HUES64 (cell line): ENCODE results near the gene AK9.

Source experiments
- H3K27ac ChIP-seq: 2 replicates; pipeline ENCODE4 v1.7.0; 2013; ENCODE audit warnings: low read depth, low read length, inconsistent platforms
- H3K27me3 ChIP-seq: 2 replicates; pipeline ENCODE4 v1.6.1; 2013; ENCODE audit warnings: mild to moderate bottlenecking, low read length; ENCODE audit not compliant: insufficient read depth
- H3K36me3 ChIP-seq: 2 replicates; pipeline ENCODE4 v1.6.1; 2013; ENCODE audit warnings: mild to moderate bottlenecking, low read length; ENCODE audit not compliant: insufficient read depth
- H3K4me1 ChIP-seq: 2 replicates; pipeline ENCODE4 v1.6.1; 2013; ENCODE audit warnings: mild to moderate bottlenecking, low read length, moderate library complexity; ENCODE audit not compliant: insufficient read depth
- H3K4me3 ChIP-seq: 2 replicates; pipeline ENCODE4 v1.5.1; 2013; ENCODE audit warnings: mild to moderate bottlenecking, low read length, moderate library complexity
- H3K9ac ChIP-seq: 2 replicates; pipeline ENCODE4 v1.6.1; 2013; ENCODE audit warnings: mild to moderate bottlenecking, low read depth, low read length
- H3K9me3 ChIP-seq: 2 replicates; pipeline ENCODE4 v1.6.1; 2013; ENCODE audit warnings: low read depth, low read length; ENCODE audit not compliant: insufficient read depth
- WGBS: fragments of 150-250, 120-280 bp; methylation state at CpG from one replicate; pipeline ENCODE4 v1.1.7; 2013; ENCODE audit warnings: missing lambda C conversion rate; 5-methylcytosine and 5-hydroxymethylcytosine counted together

The AK9 gene

DNA sequence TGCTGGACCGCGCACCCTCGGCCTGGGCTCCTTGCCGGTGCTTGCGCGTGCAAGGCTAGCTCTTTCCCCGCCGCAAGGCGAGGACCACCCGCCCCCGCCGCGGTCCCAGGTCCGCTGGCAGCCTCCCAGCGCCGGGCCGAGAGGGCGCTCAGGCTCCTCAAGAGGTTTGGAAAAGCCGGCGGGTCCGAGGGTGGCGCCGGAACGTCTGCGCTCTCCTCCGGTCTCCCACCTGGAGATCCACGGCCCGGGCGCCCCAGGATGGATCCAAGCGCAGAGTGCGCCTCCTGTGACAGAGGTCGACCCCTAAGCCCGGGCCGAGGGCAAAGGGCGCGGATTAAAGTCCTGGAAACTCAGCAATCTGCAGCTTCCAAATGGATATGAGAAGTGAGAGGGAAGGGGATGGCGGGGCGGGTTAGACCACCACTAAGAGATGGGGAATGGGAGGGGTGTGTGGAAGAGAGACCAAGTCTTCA is 234.9 kb downstream of the AK9 start:
- no peaks in the 10 kb centered on the region for H3K9me3 ChIP-seq
- peaks cover 24% of the 10 kb centered on the region for H3K4me1 ChIP-seq
- 2% methylated on average over 38 of the region's 38 CpGs for WGBS
- peak overlapping the region; percentile 86 for H3K4me3 ChIP-seq
- peak overlapping the region; percentile 58 for H3K9ac ChIP-seq
- H3K27ac ChIP-seq = peak overlapping the region; percentile 43; the same call in 1 of the 2 replicates
- H3K27me3 ChIP-seq = no peaks in the 10 kb centered on the region
- H3K36me3 ChIP-seq = peaks cover 25% of the 10 kb centered on the region

DNA sequence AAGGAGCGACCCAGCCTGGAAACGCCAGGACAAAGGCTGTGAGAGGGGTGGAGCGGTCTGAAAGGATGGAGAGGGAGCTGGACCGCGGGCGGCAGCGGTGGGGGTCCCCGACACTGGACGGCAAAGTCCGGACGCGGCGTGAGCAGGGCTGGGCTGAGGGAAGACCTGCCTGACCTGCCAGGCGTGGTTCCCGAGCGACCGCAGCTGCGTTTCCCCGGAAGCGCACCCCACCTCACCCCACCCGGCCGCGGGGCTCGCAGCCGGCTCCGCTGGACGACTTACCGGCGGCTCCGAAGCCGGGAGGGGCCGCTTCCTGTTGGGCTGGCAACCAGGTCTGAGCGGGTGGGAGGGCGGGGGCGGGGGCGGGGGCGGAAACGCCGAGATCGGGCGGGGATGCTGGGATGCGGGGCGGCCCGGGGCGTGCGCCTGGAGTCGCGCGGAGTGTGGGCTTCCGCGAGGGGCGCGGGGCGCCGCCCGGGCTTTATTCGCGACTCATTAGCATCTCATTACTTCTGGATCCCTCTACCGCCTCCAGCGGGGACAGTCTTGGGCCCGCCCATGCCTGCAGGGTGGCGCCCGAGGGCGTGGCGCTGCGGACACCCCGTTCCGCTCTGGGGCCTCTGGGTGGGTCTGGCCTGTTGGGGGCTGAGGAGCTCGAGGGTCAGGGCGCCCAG is 235.4 kb downstream of the AK9 start, which contains the start of gene MICAL1:
TSS of gene MICAL1 (minus strand) at position 336 of the 674 bp plus-strand sequence. CDS start 1,576 bp downstream, outside the sequence.
- peaks cover 24% of the 10 kb centered on the region for H3K4me1 ChIP-seq

DNA sequence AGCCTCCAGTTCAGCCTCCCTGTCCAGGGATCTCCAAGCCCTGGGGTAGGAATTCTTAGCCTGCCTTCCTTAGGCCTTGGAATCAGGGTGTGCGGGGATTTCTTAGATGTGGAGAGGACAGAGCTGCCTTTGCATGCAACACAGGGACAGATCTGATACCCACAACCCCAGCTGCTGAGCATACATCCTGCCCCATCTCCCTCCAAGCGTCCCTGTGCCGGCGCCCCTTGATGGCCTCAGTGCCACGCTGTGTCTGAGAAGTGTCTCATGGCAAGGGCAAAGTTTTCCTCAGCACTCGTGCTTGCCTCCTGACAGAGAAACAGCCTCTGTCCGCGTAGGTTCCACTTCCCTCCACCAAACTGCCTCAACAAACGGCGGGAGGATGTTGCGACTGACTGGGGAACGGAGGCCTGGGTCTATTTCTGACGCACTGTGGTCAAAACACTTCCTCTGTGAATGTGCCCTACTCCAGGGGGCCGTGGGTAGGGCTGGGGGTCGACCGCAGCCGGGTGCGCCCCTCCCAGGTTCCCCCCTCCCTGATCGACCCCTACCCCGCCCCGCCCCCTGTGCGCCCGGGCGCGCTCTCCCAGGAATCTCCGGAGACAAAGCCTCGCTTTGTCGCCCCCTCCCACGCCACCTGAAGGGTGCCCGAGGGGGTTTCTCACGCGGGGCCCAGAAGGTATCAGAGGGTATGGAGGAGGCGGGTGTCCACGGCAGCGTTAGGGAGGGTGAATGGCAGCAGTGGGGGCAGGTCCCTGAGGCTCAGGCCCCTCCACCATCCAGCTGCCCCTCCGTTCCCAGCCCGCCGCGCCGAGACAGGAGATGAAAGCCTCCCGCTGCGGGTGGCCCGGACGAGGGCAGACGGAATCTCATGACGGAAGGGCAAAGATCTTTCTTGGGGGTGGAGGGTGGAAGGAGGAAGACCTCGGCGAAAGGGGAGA is 236.2 kb downstream of the AK9 start:
- H3K4me1 ChIP-seq = peaks cover 24% of the 10 kb centered on the region
- peak overlapping the region; percentile 86 for H3K4me3 ChIP-seq
- no peaks in the 10 kb centered on the region for H3K27me3 ChIP-seq
- no peaks in the 10 kb centered on the region for H3K9me3 ChIP-seq
- H3K27ac ChIP-seq = peak overlapping the region; percentile 57; the same call in 1 of the 2 replicates
- peak overlapping the region; percentile 69 for H3K9ac ChIP-seq
- H3K36me3 ChIP-seq = peaks cover 32% of the 10 kb centered on the region
- 4% methylated on average over 48 of the region's 48 CpGs for WGBS

More for the DNA sequence above, 235.4 kb downstream of the AK9 start, which contains the start of gene MICAL1:
- H3K9me3 ChIP-seq = no peaks in the 10 kb centered on the region
- H3K9ac ChIP-seq = peak within 1 kb of the TSS; percentile 69
- H3K4me3 ChIP-seq = peak within 1 kb of the TSS; percentile 86
- peak within 1 kb of the TSS; percentile 57; the same call in 1 of the 2 replicates for H3K27ac ChIP-seq
- peaks cover 27% of the 10 kb centered on the region for H3K36me3 ChIP-seq
- under 1% methylated on average over 59 of the region's 70 CpGs for WGBS
- no peaks in the 10 kb centered on the region for H3K27me3 ChIP-seq

DNA sequence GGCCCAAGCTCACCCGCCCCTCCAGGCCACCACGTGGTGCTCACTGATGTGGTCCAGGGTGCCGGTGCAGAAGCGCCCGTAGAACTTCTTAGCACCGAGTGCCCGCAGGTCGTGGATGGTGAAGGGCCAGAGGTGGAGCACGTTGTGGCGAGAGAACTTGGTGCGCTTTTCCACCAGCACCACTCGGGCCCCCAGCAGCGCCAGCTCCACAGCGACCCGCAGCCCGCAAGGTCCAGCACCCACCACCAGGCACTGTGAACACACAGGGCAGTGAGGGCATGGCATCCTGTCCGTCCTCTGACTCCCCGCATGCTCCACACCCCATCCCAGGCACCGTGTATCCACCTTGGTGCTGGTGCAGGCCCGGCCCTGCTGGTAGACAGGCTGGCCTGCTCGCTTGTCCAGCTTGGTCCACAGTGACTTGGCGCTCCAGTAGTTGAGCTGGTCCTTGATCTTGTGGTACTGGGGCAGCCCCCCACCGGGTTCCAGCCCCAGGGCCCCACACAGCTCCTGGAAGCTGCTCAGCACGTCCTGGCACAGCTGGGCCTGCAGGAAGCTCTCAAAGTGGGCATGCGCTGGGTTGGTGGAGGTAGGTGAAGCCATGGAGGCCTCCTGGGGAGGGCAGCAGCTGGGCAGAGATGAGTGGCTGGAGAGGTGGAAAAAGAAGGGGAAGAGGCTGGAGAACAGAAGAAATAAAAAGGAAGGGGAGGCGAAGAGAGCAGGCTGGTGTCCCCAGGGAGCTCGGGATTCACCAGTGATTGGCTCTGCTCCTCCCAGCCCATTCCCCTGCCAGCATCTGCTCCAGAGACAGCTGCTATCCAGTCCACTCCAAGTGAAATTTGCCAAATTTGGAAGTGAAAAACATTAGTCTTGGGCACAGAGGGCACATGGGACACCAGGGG is 237.2 kb downstream of the AK9 start:
- Histone ChIP-seq H3K4me1 (peaks cover 24% of the 10 kb centered on the region), H3K27ac (no peak overlapping the region), H3K9me3 (no peaks in the 10 kb centered on the region), H3K36me3 (peaks cover 33% of the 10 kb centered on the region), H3K4me3 (peak overlapping the region; percentile 86), H3K9ac (peak overlapping the region; percentile 50; the same call in 1 of the 2 replicates), H3K27me3 (no peaks in the 10 kb centered on the region)
- 93% methylated on average over 27 of the region's 27 CpGs for WGBS

DNA sequence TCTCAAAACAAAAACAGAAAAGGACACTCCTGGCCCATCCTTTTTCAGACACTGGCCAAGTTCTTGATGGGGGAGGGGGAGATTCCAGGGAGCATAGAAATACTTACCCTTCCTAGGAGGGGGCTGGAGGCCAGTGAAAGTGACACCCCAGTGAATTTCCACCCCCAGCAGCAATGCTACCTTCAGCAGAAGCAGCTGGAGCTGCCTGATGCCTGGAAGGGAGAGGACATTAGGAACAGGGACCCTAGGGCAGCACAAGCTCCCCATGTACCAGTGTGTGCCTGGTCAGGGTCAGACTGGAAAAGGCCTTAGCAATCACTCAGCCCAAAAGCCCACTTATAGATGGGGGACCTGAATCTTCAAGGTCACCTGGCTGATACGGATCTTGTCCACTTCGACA is 237.8 kb downstream of the AK9 start:
- WGBS = 94% methylated on average over 2 of the region's 2 CpGs
- Histone ChIP-seq H3K36me3 (peaks cover 35% of the 10 kb centered on the region), H3K4me3 (no peak overlapping the region), H3K27ac (no peak overlapping the region), H3K9me3 (no peaks in the 10 kb centered on the region), H3K9ac (no peak overlapping the region), H3K4me1 (peaks cover 24% of the 10 kb centered on the region), H3K27me3 (no peaks in the 10 kb centered on the region)

DNA sequence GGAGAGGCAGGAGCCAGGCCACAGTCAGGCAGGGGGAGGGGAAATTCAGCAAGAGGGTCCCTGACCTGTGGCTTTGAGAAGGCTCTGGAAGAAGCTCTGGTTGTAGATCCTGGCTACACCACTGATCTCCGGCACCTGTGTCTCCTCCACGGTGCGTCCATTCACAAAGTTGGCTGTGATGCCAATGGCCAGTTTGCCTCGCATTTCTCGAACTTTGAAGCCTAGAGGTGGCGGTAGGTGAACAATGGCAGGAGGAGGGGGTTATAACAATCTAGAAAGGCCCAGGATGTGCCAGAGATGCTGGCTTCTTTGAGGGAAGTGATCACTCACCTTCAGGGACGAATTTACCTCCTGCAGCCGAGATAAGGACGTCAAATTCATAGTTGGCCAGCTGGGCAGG is 238.8 kb downstream of the AK9 start:
- Histone ChIP-seq H3K27me3 (no peaks in the 10 kb centered on the region), H3K4me1 (peaks cover 15% of the 10 kb centered on the region), H3K4me3 (no peak overlapping the region), H3K27ac (no peak overlapping the region), H3K9ac (no peak overlapping the region), H3K9me3 (no peaks in the 10 kb centered on the region), H3K36me3 (peaks cover 35% of the 10 kb centered on the region)
- WGBS = 92% methylated on average over 9 of the region's 9 CpGs

DNA sequence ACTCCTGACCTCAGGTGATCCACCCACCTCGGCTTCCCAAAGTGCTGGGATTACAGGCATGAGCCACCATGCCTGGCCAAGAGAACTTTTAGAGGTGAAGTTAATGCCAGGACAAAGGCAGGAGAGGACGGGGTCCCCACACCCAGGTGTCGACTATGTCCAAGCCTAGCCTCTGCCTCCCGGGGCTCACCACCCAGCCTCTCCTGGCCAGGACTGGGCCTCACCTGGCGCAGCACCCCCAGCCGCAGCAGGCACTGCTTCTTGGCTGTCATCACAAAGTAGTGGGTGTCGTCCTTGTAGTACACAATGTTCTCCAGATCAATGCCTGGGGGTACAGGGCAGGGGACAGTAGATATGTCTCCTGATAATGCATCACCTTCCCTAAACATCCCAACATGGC is 239.6 kb downstream of the AK9 start:
- no peaks in the 10 kb centered on the region for H3K27me3 ChIP-seq
- no peaks in the 10 kb centered on the region for H3K9me3 ChIP-seq
- WGBS = 93% methylated on average over 7 of the region's 7 CpGs
- H3K4me3 ChIP-seq = no peak overlapping the region
- H3K4me1 ChIP-seq = peaks cover 7% of the 10 kb centered on the region
- H3K9ac ChIP-seq = no peak overlapping the region
- H3K27ac ChIP-seq = no peak overlapping the region
- peaks cover 43% of the 10 kb centered on the region for H3K36me3 ChIP-seq

DNA sequence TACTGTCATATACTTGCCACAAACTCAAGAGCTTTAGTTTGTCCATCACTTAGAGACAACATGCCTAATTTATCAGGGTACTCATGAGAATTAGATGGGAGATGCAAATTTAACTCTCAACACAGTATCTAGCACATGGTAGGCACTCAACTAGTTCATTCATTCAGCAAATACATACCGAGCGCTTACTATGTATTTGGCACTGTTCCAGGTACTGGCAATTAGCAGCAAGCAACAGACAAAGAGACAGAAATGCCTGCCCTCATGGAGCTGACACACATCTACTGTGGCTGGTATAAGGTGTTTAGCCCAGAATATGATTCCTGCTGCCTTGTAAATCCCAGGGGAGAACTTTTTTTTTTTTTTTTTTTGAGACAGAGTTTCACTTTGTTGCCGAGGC is 240.2 kb downstream of the AK9 start:
- no peaks in the 10 kb centered on the region for H3K27me3 ChIP-seq
- H3K27ac ChIP-seq = no peak overlapping the region
- no peaks in the 10 kb centered on the region for H3K9me3 ChIP-seq
- H3K4me1 ChIP-seq = peaks cover 6% of the 10 kb centered on the region; the same call in 1 of the 2 replicates
- H3K9ac ChIP-seq = no peak overlapping the region
- H3K36me3 ChIP-seq = peaks cover 49% of the 10 kb centered on the region
- 99% methylated on average over 3 of the region's 3 CpGs for WGBS
- H3K4me3 ChIP-seq = no peak overlapping the region

DNA sequence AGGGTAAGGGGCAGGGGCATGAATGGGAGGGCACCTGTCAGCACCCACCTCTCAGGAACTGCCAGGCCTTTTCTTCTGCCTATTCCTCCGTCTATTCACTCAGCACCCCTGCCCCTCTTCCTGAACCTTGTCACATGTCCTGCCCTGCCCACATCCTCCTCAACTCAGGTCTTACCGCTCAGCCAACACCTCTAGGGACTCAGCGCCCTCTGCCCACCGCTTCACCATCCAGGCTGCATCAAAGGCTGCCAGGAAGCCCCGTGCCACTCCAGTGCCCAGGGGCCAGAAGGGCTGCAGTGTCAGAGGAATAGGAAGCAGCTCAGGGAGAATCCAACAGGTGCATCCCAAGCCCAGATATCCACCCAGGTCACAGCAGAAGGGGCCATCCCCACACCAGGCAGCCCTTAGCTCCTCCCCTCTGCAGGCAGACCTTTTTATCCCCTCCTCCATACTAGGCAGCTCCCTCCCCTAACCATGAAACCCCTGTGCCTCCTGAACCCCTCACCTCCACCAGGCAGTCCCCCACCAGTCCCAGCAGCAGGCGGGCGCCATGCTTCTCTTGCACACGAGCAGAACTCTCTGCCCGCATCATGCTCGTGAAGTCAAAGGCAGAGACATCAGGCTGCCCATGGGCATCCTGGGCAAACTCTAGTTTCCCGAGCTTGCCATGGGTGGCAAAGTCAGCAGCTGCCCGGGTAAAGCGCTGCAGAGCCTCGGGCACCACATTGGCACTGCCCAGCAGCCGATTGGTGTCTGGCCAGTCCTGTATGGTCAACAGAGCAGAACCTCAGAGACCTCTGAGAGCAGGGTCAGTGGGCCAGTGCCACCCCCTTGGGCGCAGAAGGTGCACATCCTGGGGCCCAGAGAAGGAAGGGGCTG is 241.0 kb downstream of the AK9 start:
- Histone ChIP-seq H3K4me1 (peaks cover 6% of the 10 kb centered on the region; the same call in 1 of the 2 replicates), H3K9ac (no peak overlapping the region), H3K9me3 (no peaks in the 10 kb centered on the region), H3K27ac (no peak overlapping the region), H3K27me3 (no peaks in the 10 kb centered on the region), H3K4me3 (no peak overlapping the region), H3K36me3 (peaks cover 56% of the 10 kb centered on the region)
- 90% methylated on average over 16 of the region's 16 CpGs for WGBS
